Memory B cell (primary cell): Measurements from ENCODE around the gene C1orf159.
"Not testable (repeated sequence)": the region's sequence is repeated elsewhere in the genome, so short reads cannot be mapped to it uniquely, and the experiment has no call there.

Experiments used
- ATAC-seq: fragments of 150-1000 bp; cut with Tn5 transposase; 2 replicates; pipeline ENCODE4 v1.10.0; 2021; ENCODE audit warnings: low read depth, mild to moderate bottlenecking, moderate library complexity
- DNase-seq, 2 donors: peaks; one replicate each; pipeline ENCODE4 v3.0.0; 2022; ENCODE audit warnings: low spot score in 2 of 2
- H3K27ac Mint-ChIP-seq: one replicate; pipeline ENCODE4 v1.8.0; 2022; ENCODE audit warnings: mild to moderate bottlenecking, moderate library complexity, mixed read lengths
- H3K27me3 Mint-ChIP-seq: one replicate; pipeline ENCODE4 v1.8.0; 2022; ENCODE audit warnings: mixed read lengths
- H3K36me3 Mint-ChIP-seq: one replicate; pipeline ENCODE4 v1.8.0; 2022; ENCODE audit warnings: mild to moderate bottlenecking, mixed read lengths
- H3K4me1 Mint-ChIP-seq: one replicate; pipeline ENCODE4 v1.8.0; 2022; ENCODE audit warnings: mixed read lengths
- H3K4me3 Mint-ChIP-seq: one replicate; pipeline ENCODE4 v1.8.0; 2022; ENCODE audit warnings: mild to moderate bottlenecking, moderate library complexity, mixed read lengths
- H3K9me3 Mint-ChIP-seq: one replicate; pipeline ENCODE4 v1.8.0; 2022; ENCODE audit warnings: mixed read lengths

The C1orf159 gene

GRCh38 chr1:1156140-1157032 is 40.5 kb upstream of the C1orf159 start:
- DNase-seq (no peak), ATAC-seq (no peak)
- H3K4me1 Mint-ChIP-seq, result peaks cover 10% of the 10 kb centered on the region
- peak overlapping the region; percentile 73 for H3K4me3 Mint-ChIP-seq
- H3K27me3 Mint-ChIP-seq, result no peaks in the 10 kb centered on the region
- H3K27ac Mint-ChIP-seq, result peak overlapping the region; percentile 75
- H3K36me3 Mint-ChIP-seq, result peaks cover 1% of the 10 kb centered on the region
- H3K9me3 Mint-ChIP-seq, result peaks cover 13% of the 10 kb centered on the region

GRCh38 chr1:1155258-1155657 is 39.4 kb upstream of the C1orf159 start:
- no peak for ATAC-seq
- no peak for DNase-seq
- H3K9me3 Mint-ChIP-seq, result peaks cover 13% of the 10 kb centered on the region
- no peaks in the 10 kb centered on the region for H3K27me3 Mint-ChIP-seq
- H3K36me3 Mint-ChIP-seq, result peaks cover 1% of the 10 kb centered on the region
- peaks cover 10% of the 10 kb centered on the region for H3K4me1 Mint-ChIP-seq
- H3K27ac Mint-ChIP-seq, result no peak overlapping the region
- no peak overlapping the region for H3K4me3 Mint-ChIP-seq

GRCh38 chr1:1153874-1154273 is 38.0 kb upstream of the C1orf159 start:
- Mint-ChIP-seq H3K4me3 (no peak overlapping the region), H3K27ac (peak overlapping the region; percentile 62), H3K4me1 (peaks cover 10% of the 10 kb centered on the region), H3K27me3 (no peaks in the 10 kb centered on the region), H3K36me3 (peaks cover 1% of the 10 kb centered on the region), H3K9me3 (peaks cover 13% of the 10 kb centered on the region)
- DNase-seq (no peak), ATAC-seq (no peak)

GRCh38 chr1:1153215-1153614 is 37.3 kb upstream of the C1orf159 start:
- not testable (repeated sequence) for ATAC-seq, H3K36me3 Mint-ChIP-seq, H3K27me3 Mint-ChIP-seq, DNase-seq, H3K4me3 Mint-ChIP-seq
- Mint-ChIP-seq H3K27ac (peak overlapping the region; percentile 62), H3K9me3 (peaks cover 13% of the 10 kb centered on the region), H3K4me1 (peaks cover 13% of the 10 kb centered on the region)

- H3K9me3 Mint-ChIP-seq, result peaks cover 13% of the 10 kb centered on the region
- H3K4me1 Mint-ChIP-seq, result peaks cover 13% of the 10 kb centered on the region
- H3K36me3 Mint-ChIP-seq, H3K4me3 Mint-ChIP-seq, DNase-seq, H3K27me3 Mint-ChIP-seq, ATAC-seq: not testable (repeated sequence)
- peak overlapping the region; percentile 62 for H3K27ac Mint-ChIP-seq
Observed at GRCh38 chr1:1152431-1152830, 36.5 kb upstream of the C1orf159 start.

GRCh38 chr1:1151306-1151705 is 35.4 kb upstream of the C1orf159 start:
- H3K27me3 Mint-ChIP-seq, result no peaks in the 10 kb centered on the region
- peaks cover 1% of the 10 kb centered on the region for H3K36me3 Mint-ChIP-seq
- peaks cover 13% of the 10 kb centered on the region for H3K9me3 Mint-ChIP-seq
- H3K4me3 Mint-ChIP-seq, result no peak overlapping the region
- peaks cover 11% of the 10 kb centered on the region for H3K4me1 Mint-ChIP-seq
- ATAC-seq (no peak), DNase-seq (no peak)
- H3K27ac Mint-ChIP-seq, result no peak overlapping the region

GRCh38 chr1:1150100-1150499 is 34.2 kb upstream of the C1orf159 start:
- H3K9me3 Mint-ChIP-seq, result peaks cover 13% of the 10 kb centered on the region
- peaks cover 1% of the 10 kb centered on the region for H3K36me3 Mint-ChIP-seq
- ATAC-seq, result peak; percentile 21

GRCh38 chr1:1149416-1149815 is 33.5 kb upstream of the C1orf159 start:
- peaks cover 1% of the 10 kb centered on the region for H3K36me3 Mint-ChIP-seq
- peaks cover 11% of the 10 kb centered on the region for H3K4me1 Mint-ChIP-seq
- DNase-seq, result no peak
- H3K27me3 Mint-ChIP-seq, result no peaks in the 10 kb centered on the region
- peak overlapping the region; percentile 35 for H3K27ac Mint-ChIP-seq
- H3K4me3 Mint-ChIP-seq, result no peak overlapping the region
- no peak for ATAC-seq
- H3K9me3 Mint-ChIP-seq, result peaks cover 13% of the 10 kb centered on the region

More at GRCh38 chr1:1150100-1150499, 34.2 kb upstream of the C1orf159 start:
- Mint-ChIP-seq H3K4me1 (peaks cover 11% of the 10 kb centered on the region), H3K4me3 (no peak overlapping the region), H3K27ac (no peak overlapping the region), H3K27me3 (no peaks in the 10 kb centered on the region)
- no peak for DNase-seq

GRCh38 chr1:1148569-1148968 is 32.7 kb upstream of the C1orf159 start:
- Mint-ChIP-seq H3K36me3 (peaks cover 1% of the 10 kb centered on the region), H3K4me1 (peaks cover 15% of the 10 kb centered on the region), H3K27me3 (no peaks in the 10 kb centered on the region), H3K27ac (peak overlapping the region; percentile 62), H3K4me3 (no peak overlapping the region), H3K9me3 (peaks cover 13% of the 10 kb centered on the region)
- DNase-seq (no peak), ATAC-seq (no peak)

GRCh38 chr1:1148061-1148460 is 32.2 kb upstream of the C1orf159 start:
- no peak for ATAC-seq
- peak overlapping the region; percentile 62 for H3K27ac Mint-ChIP-seq
- no peak for DNase-seq
- no peaks in the 10 kb centered on the region for H3K27me3 Mint-ChIP-seq
- peaks cover 20% of the 10 kb centered on the region for H3K4me1 Mint-ChIP-seq
- H3K9me3 Mint-ChIP-seq, result peaks cover 9% of the 10 kb centered on the region
- H3K4me3 Mint-ChIP-seq, result no peak overlapping the region
- H3K36me3 Mint-ChIP-seq, result no peaks in the 10 kb centered on the region

GRCh38 chr1:1146596-1146995 is 30.7 kb upstream of the C1orf159 start:
- H3K9me3 Mint-ChIP-seq, result no peaks in the 10 kb centered on the region
- peaks cover 23% of the 10 kb centered on the region for H3K4me1 Mint-ChIP-seq
- no peaks in the 10 kb centered on the region for H3K36me3 Mint-ChIP-seq
- DNase-seq, result no peak
- H3K27me3 Mint-ChIP-seq, result no peaks in the 10 kb centered on the region
- no peak for ATAC-seq
- no peak overlapping the region for H3K27ac Mint-ChIP-seq
- no peak overlapping the region for H3K4me3 Mint-ChIP-seq

- ATAC-seq (no peak), DNase-seq (no peak)
- Mint-ChIP-seq H3K4me1 (peaks cover 26% of the 10 kb centered on the region), H3K27ac (no peak overlapping the region), H3K9me3 (no peaks in the 10 kb centered on the region), H3K4me3 (no peak overlapping the region), H3K27me3 (no peaks in the 10 kb centered on the region), H3K36me3 (no peaks in the 10 kb centered on the region)
Observed at GRCh38 chr1:1146026-1146425, 30.1 kb upstream of the C1orf159 start.

- no peak for DNase-seq
- Mint-ChIP-seq H3K4me1 (peaks cover 26% of the 10 kb centered on the region), H3K27ac (peak overlapping the region; percentile 98), H3K9me3 (no peaks in the 10 kb centered on the region), H3K27me3 (no peaks in the 10 kb centered on the region), H3K36me3 (no peaks in the 10 kb centered on the region), H3K4me3 (peak overlapping the region; percentile 59)
- ATAC-seq, result no peak
Observed at GRCh38 chr1:1145547-1145914, 29.6 kb upstream of the C1orf159 start.

- H3K4me1 Mint-ChIP-seq, result peaks cover 26% of the 10 kb centered on the region
- peak overlapping the region; percentile 98 for H3K27ac Mint-ChIP-seq
- no peaks in the 10 kb centered on the region for H3K36me3 Mint-ChIP-seq
- no peak for DNase-seq
- no peaks in the 10 kb centered on the region for H3K9me3 Mint-ChIP-seq
- H3K27me3 Mint-ChIP-seq, result no peaks in the 10 kb centered on the region
- no peak for ATAC-seq
- peak overlapping the region; percentile 59 for H3K4me3 Mint-ChIP-seq
Observed at GRCh38 chr1:1144843-1145546, 29.1 kb upstream of the C1orf159 start.
